T-helper 1 cell (primary cell): Measurements from ENCODE around the gene AKNA.
"Not testable (repeated sequence)": the region's sequence is repeated elsewhere in the genome, so short reads cannot be mapped to it uniquely, and the experiment has no call there.

Experiments used
- DNase-seq, 5 donors: peaks; one replicate each; pipeline ENCODE4 v3.0.0-alpha.2; 2012 to 2020

Gene AKNA

DNA sequence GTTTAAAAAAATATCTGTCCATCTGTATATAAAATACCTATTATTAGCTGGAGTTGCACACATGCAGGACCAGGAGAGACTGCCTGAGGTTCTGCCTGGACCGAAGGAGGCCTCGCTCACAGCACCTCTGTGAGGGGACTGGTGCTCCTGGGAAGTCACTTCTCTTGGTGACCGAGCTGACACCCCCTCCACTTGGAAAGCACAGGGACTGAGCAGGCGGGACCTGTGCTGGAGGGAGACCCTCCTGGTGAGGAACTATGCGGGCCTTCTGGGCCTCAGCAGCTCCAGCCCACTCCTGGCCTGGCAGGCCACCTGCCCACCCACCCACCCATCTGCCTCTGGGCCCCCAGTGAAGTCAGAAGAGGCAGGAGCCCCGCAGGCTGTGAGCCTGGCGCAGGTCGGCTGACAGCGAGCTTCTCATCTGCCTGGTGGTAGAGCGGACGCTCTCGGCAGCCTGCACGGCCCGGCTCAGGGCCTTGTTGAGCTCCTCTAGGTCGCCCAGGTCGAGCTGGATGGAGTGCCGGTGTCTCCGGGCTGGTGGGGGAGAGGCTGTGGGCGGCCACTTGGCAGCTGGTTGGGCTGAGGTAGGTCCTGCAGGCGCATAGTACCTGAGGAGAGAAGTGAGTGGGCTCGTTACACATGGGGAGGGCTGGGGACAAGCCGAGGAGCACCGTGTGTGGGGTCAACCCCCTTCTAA, 50.9 kb downstream of the AKNA start:
- DNase-seq = no peak

- no peak for DNase-seq
Measured at GRCh38 chr9:114336157-114336556, 51.6 kb downstream of the AKNA start.

DNA sequence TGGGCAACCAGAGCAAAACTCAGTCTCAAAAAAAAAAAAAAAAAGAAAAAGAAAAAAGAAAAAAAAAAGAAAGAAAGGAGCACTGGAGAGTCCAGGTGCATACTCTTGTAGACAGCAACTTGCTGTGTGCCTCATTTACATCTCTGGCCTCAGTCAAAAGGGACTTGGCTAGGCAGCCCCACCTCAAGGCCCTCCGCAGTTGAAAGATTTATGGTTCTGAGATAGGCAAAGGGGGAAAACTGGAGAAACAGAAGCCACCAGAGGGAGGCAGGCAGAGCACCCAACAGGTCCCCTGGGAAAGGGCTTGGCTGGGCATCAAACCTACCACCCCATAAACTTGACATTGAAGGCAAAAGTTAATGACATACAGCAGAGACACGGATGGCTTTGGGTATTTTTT, 52.0 kb downstream of the AKNA start:
- DNase-seq = no peak

DNA sequence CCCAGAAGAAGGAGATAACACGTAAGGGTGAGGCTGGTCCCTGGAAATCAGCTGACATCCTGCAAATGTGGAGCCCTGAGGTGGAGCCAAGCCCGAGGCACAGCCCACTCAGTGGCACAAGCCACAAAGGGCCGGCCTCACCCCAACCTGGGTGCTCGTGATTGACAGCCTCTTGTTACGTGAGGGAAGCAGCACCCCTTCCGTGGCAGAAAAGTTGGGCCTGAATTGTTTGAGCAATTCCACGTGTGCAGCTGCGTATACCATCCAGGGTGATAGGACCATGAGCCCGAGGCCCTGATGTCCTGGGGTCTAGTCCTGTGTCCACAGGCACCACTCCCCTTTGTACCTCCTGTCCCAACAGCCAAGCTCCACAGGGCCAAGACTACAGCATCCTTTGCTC, 53.3 kb downstream of the AKNA start:
- no peak for DNase-seq

DNA sequence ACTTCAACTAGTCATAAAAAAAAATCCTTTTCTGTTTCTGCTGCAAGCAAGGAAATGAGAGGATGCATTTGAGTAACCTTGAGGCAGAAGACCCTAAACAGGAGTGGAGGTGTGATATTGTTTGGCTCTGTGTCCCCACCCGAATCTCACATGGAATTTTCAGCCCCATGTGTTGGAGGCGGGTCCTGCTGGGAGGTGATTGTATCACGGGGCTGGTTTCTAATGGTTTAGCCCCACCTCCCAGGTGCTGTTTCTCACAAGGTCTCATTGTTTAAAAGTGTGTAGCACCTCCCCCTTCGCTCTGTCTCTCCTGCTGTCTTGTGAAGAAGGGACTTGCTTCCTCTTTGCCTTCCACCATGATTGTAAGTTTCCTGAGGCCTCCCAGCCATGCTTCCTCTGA, 54.1 kb downstream of the AKNA start:
- not testable (repeated sequence) for DNase-seq

DNA sequence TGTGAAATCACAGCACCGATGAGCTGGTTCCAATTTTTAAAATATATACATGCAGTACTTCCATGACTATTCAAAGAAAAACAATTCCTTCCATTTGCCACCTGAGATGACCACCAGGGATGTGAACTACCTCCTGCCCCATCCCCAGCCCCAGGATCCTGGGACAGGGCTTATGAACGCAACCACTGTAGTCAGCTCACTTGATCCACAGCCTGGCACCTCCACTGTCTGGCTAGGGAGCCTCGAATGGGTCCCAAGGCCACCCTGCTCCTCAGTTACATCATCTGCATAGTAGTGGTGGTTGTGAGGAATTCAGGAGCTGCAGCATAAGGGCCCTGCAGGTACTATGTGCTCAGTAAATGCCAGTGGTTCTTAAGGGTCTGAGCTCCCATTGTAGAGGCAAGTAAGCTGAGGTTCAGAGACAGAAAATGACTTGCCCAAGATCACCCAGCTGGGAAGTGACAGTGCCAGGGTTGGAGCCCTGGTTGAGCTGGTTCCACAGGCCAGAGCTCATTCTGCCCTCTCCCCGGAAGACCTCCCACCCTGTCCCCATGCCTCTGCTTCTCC, 55.2 kb downstream of the AKNA start:
- not testable (repeated sequence) for DNase-seq

DNA sequence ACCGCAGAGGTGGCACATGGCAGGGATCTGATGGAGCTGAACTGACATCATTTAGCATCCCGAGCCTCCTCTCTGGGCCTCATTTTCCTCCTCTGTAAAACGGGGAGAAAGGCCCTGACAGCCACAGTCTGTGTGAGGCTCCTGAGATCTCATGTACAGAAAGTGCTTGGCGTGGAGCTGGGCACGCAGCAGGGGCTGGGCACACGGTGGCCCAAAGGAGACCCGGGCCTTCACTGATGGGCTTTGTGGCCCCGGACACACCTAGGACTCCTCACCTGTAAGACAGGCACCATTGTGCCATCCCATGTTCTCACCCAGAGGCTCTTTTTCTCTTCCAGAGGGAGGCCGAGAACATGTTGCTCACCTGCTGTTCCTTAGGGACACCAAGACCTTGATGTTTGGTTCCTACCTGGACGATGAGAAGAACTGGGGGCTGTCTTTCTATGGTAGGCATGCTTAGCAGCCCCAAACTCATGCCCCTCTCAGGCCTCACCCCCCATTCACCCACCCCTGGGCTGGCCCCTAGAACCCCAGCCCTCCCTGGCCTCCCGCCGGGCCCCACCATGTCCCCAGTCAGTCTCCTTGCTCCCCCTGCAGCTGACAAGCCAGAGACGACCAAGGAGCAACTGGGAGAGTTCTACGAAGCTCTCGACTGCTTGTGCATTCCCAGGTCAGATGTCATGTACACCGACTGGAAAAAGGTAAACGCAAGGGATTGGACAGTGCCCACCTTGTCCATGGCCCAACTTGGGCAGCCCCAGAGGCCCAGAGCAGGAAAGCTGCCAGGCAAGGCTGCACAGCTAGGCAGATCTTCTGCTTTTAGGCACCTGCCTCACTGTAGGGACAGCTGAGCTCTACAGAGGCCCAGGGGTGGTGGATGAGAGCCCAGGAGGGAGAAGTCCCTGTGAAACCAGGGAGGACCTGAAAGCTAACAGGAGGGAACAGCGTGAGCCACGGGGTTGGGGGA, 56.3 kb downstream of the AKNA start:
- DNase-seq = not testable (repeated sequence)

DNA sequence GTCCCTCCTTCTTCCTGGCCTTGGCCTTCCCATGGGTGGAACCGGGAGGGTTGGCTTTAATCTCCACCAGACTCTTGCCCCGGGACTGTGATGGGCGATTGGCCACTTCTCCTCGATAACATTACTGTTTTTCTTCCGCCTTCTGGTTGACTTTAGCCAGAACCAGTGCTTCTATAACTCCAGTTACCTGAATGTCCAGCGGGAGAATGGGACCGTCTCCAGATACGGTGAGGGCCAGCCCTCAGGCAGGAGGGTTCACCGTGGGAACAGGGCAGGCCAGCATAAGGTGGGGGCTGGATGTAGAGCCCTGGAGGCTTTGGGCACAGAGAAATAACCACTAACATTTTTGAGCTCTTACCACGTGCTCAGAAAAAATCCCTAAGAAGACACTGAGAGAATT, 57.1 kb downstream of the AKNA start:
- DNase-seq = no peak

GRCh38 chr9:114329625-114330022, 58.2 kb downstream of the AKNA start, which contains the start of gene ORM2:
TSS of gene ORM2 (plus strand) at chr9:114329869. CDS start at chr9:114329905, 36 bp downstream.
- not testable (repeated sequence) for DNase-seq

- DNase-seq = not testable (repeated sequence)
Measured at GRCh38 chr9:114328937-114329624, 58.7 kb downstream of the AKNA start.

DNA sequence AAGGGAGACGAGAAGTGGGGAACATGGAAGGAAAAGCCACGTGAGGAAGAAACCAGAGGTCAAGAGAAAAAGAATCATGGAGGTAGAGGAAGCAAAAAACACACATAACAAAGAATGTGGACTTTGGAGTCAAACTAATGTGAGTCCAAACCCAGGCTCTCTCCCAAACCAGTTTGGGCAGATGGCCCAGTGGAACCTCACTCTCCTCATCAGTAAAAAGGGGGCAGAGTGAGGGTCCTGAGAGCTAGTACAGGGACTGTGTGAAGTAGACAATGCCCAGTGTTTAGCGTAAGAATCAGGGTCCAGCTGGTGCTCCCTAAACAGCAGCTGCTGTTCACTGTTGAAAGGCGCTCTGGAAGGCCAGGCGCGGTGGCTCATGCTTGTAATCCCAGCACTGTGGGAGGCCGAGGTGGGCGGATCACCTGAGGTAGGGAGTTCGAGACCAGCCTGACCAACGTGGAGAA, 59.4 kb downstream of the AKNA start:
- DNase-seq = not testable (repeated sequence)

DNA sequence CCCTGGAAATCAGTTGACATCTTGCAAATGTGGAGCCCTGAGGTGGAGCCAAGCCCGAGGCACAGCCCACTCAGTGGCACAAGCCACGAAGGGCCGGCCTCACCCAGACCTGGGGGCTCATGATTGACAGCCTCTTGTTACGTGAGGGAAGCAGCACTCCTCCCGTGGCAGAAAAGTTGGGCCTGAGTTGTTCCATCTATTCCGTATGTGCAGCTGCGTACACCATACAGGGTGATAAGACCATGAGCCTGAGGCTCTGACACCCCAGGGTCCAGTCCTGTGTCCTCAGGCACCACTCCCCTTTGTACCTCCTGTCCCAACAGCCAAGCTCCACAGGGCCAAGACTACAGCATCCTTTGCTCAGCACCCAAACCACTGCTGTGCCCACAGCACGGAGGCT, 60.0 kb downstream of the AKNA start:
- no peak for DNase-seq

- not testable (repeated sequence) for DNase-seq
Measured at GRCh38 chr9:114325684-114326254, 62.0 kb downstream of the AKNA start.

GRCh38 chr9:114324965-114325364, 62.8 kb downstream of the AKNA start:
- DNase-seq = not testable (repeated sequence)

DNA sequence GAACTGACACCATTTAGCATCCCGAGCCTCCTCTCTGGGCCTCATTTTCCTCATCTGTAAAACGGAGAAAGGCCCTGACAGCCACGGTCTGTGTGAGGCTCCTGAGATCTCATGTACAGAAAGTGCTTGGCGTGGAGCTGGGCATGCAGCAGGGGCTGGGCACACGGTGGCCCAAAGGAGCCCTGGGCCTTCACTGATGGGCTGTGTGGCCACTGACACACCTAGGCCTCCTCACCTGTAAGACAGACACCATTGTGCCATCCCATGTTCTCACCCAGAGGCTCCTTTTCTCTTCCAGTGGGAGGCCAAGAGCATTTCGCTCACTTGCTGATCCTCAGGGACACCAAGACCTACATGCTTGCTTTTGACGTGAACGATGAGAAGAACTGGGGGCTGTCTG, 63.3 kb downstream of the AKNA start:
- DNase-seq = no peak

DNA sequence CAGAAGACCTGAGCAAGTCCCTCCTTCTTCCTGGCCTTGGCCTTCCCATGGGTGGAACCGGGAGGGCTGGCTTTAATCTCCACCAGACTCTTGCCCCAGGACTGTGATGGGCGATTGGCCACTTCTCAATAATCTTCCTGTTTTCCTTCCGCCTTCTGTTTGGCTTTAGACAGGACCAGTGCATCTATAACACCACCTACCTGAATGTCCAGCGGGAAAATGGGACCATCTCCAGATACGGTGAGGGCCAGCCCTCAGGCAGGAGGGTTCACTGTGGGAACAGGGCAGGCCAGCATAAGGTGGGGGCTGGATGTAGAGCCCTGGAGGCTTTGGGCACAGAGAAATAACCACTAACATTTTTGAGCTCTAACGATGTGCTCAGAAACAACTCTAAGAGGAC, 63.9 kb downstream of the AKNA start:
- DNase-seq = not testable (repeated sequence)

- not testable (repeated sequence) for DNase-seq
Measured at GRCh38 chr9:114322831-114323531, 64.8 kb downstream of the AKNA start, which contains the start of gene ORM1. TSS of gene ORM1 (plus strand) at chr9:114323098. CDS start at chr9:114323134, 36 bp downstream.

DNA sequence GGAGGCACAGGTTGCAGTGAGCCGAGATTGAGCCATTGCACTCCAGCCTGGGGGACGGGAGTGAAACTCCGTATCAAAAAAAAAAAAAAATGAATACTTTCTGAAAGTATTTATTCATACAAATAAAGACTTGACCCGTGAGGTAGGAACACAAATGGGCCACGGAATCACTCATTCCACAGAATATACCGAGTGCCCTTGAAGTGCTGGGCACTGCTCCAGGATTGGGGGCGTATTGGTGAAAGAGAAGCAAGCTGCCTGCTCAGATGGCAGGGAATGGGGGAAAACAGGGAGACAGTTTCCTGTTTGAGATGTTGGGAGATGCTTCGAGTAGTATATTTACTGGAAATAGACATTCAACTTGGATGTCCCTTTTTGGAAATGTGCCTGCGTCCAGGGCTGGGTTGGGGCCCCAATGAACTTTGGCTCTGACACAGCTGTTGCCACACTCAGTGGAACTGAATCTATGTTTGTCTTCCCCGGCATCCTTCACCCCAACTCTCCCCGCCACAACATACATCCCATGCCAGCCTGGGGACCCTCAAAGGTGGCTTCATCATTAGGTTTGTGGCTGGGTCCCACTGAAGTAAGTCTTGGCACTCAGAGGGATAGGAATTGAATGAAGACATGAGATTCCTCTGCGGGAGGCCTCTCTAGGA, 65.5 kb downstream of the AKNA start:
- not testable (repeated sequence) for DNase-seq

DNA sequence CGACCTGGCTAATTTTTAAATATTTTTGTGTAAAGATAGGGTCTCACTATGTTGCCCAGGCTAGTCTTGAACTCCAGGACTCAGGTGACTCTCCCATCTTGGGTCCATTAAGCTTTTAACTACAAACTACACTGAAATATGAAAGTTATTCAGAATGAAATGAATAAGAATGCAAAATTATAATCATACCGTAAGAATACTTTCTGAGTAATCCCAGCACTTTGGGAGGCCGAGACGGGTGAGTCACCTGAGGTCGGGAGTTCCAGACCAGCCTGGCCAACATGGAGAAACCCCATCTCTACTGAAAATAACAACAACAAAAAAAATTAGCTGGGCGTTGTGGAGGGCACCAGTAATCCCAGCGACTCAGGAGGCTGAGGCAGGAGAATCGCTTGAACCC, 66.0 kb downstream of the AKNA start:
- no peak for DNase-seq

DNA sequence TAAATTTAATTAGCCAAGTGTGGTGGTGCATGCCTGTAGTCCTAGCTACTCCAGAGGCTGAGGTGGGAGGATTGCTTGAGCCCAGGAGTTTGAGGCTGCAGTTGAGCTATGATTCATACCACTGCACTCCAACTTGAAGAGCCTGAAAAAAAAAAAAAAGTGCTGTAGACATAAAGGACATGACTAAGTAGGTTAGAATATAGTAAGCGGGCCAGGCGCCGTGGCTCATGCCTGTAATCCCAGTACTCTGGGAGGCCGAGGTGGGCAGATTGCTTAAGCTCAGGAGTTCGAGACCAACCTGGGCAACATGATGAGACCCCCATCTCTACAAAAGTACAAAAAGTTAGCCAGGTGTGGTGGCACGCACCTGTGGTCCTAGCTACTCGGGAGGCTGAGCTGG, 67.1 kb downstream of the AKNA start:
- DNase-seq = not testable (repeated sequence)

DNA sequence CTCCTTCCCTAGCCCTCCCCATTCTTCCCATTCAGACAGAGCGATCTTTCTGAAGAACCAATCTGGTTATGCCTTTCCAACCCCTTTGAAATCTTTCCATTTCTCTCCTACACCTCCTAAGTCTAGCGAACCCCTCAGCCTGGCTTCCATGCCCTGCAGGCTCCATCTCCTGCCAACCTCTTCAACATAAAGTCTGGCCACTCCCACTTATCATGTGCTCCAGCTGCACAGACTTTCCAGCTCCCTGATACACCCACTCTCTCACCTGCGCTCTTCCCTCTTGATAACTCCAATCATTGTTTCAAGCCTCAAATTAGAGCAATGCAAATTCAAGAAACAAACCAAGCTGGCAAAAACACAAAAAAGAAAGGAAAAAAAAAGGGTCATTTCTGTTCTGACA, 68.6 kb downstream of the AKNA start:
- no peak for DNase-seq
